Measurements from ENCODE around the gene MCRIP1.

Gene MCRIP1

DNA sequence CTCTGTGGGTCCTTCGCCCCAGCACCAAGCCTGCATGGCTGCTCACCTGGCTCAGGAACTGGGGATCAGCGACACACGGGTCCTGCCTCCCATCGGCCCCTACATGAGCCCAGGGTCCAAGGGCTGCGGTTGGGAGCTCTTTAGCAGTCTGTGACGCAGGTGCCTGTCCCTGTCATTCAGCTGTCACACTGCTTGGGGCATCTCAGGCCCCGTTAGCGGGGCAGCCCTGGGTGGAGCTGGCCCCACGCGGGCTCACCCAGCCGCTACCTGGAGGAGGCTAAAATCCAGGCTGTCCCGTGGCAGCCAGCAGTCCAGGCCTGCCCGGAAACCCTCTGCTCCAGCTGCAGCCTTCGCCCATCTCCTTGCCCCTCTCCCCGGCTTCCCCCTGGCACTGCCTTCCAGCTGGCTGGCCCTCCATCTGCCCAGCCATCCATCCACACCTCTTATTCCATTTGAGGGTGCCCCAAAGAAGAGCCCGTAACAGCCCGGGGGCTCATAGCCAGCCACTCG lies 25.8 kb downstream of the MCRIP1 start:
- H3K27me3 ChIP-seq (ENCODE audit: insufficient read depth, low read depth, severe bottlenecking): peaks cover 5% of the 10 kb centered on the region
- no peaks in the 10 kb centered on the region for H3K36me3 ChIP-seq
- peaks cover 9% of the 10 kb centered on the region for H3K9me3 ChIP-seq (ENCODE audit: severe bottlenecking)
- no peak overlapping the region for H3K27ac ChIP-seq
- TF ChIP-seq, protein P1, sequence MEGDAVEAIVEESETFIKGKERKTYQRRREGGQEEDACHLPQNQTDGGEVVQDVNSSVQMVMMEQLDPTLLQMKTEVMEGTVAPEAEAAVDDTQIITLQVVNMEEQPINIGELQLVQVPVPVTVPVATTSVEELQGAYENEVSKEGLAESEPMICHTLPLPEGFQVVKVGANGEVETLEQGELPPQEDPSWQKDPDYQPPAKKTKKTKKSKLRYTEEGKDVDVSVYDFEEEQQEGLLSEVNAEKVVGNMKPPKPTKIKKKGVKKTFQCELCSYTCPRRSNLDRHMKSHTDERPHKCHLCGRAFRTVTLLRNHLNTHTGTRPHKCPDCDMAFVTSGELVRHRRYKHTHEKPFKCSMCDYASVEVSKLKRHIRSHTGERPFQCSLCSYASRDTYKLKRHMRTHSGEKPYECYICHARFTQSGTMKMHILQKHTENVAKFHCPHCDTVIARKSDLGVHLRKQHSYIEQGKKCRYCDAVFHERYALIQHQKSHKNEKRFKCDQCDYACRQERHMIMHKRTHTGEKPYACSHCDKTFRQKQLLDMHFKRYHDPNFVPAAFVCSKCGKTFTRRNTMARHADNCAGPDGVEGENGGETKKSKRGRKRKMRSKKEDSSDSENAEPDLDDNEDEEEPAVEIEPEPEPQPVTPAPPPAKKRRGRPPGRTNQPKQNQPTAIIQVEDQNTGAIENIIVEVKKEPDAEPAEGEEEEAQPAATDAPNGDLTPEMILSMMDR (IDR thresholded peaks at IDR 0.05; ENCODE audit: low read depth, low read length): no peak
- no peak overlapping the region for H3K4me3 ChIP-seq (ENCODE audit: low read depth, low read length)
- DNase-seq: no peak

DNA sequence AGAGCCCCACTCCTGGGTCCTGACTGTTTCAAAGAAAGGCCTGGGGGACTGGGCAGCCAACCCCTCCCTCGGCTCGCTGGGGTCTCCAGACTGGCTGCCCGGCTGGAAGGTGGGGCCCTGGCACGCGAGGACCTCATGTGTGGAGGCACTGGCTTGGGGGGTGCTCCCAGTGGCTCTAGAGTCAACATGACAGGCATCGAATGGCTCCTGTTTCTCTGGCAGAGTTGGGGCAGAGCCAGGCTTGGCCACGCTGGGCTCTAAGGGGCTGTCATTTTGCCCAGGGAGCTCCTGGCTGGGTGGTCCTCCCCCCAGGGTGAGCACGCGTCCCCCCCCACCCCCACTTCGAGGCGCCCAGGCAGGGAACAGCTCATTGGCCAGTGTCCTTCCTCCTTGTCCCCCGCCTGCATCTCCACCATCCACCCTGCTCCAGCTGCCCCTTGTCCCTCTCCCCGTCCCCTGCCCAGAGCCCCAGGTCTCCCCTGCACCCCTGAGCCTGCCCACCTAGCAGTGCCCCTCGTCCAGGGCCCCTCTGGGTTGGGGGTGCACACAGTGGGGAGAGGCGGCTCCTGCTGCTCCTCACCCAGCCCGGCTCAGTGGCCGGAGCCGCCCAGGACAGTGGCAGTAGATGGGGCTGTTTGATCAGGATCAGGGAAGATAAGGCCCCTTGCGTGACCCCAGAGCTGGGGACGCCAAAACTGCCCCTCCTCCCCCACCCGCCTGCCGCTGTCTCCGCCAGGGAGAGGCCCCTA lies 26.5 kb downstream of the MCRIP1 start:
- TF ChIP-seq, protein P1 (IDR thresholded peaks at IDR 0.05; ENCODE audit: low read depth, low read length): peak; percentile 67

DNA sequence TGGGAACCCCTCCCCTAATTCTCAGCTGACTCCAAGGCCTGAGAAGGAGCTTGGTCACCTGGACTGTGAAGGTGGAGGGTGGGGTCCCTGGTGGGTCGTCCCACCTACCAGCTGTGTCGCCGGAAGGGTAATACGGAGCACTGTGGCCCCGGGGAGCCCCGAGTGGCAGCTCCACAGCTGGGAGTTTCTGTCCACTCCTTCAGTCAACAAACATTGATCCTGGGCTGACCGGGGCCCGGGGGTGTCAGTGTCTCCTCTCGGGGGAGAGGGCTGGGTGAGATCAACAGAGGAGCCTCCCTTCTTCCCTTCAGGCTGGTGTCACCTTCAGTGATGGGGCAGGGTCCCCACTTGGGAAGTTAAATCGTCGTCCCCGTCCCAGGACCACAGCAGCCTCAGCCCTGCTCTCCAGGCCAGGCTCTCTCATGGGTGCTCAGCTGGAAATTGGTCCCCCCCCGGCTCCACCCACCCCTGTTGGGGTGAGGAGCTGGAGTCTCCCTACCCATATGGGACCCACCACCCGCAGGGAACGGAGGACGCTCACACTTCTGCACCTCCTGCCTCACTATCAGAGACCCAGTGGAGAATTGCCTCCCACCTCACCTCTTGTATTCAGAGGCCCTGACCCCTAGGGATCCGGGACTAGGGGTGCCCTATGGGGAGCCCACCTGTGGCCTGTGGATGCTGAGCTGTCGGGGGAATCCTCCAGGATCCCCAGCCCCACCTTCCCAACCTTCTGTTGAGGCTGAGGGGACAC lies 27.2 kb downstream of the MCRIP1 start:
- H3K4me3 ChIP-seq (ENCODE audit: low read depth, low read length): no peak overlapping the region
- H3K36me3 ChIP-seq: no peaks in the 10 kb centered on the region
- H3K27me3 ChIP-seq (ENCODE audit: insufficient read depth, low read depth, severe bottlenecking): peaks cover 5% of the 10 kb centered on the region
- TF ChIP-seq, protein P1 (IDR thresholded peaks at IDR 0.05; ENCODE audit: low read depth, low read length): no peak
- H3K27ac ChIP-seq: no peak overlapping the region; the same call in 1 of the 2 replicates
- peaks cover 13% of the 10 kb centered on the region for H3K9me3 ChIP-seq (ENCODE audit: severe bottlenecking)
- DNase-seq: peak; percentile 20

More for the DNA sequence above, 26.5 kb downstream of the MCRIP1 start:
- Histone ChIP-seq H3K27ac (no peak overlapping the region; the same call in 1 of the 2 replicates), H3K4me3 (ENCODE audit: low read depth, low read length) (no peak overlapping the region), H3K36me3 (no peaks in the 10 kb centered on the region), H3K27me3 (ENCODE audit: insufficient read depth, low read depth, severe bottlenecking) (peaks cover 5% of the 10 kb centered on the region), H3K9me3 (ENCODE audit: severe bottlenecking) (peaks cover 9% of the 10 kb centered on the region)
- DNase-seq: peak; percentile 90

DNA sequence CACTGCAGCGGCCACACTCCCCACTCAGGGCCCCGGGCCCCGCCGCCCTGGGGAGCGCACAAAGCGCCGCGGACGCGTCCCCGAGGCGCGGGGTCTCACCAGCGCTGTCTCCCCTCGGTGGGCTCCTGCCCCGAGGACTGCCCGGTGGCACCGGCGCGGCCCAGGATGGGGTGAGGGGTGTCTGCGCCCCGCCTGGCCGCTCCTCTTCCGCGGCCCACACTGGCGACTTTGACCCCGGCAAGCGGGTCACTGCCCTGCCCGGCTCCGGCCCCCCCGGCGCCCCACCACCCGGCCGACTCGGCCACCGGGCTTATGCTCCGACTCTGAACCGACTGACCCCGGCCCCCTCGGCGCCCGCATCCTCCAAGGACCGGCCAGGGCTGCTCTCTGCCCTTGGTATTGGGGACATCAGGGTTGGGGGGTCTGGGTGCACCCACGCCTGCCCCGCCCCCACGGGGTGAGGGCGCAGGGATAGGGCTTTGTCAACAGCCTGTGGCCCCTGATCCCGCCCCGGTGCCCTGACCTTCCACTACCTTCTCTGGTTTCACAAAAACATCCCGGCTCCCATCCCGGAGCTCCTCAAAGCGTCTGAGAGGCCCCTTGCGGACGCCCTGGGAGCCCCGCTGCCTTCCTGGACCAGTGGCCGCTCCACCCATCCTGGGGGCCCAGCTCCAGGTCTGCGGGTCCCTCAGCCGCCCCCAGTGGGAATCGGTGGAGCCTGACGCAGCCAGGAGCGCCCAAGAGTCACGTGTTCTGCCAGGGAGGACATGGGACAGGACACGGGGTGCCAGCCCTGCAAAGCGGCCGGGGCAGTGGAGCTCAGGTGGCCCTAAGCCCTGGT lies 28.3 kb downstream of the MCRIP1 start:
- Histone ChIP-seq H3K27me3 (ENCODE audit: insufficient read depth, low read depth, severe bottlenecking) (peaks cover 5% of the 10 kb centered on the region), H3K4me3 (ENCODE audit: low read depth, low read length) (no peak overlapping the region), H3K36me3 (no peaks in the 10 kb centered on the region), H3K9me3 (ENCODE audit: severe bottlenecking) (peaks cover 14% of the 10 kb centered on the region), H3K27ac (no peak overlapping the region)
- TF ChIP-seq, protein P1 (IDR thresholded peaks at IDR 0.05; ENCODE audit: low read depth, low read length): no peak
- no peak for DNase-seq

DNA sequence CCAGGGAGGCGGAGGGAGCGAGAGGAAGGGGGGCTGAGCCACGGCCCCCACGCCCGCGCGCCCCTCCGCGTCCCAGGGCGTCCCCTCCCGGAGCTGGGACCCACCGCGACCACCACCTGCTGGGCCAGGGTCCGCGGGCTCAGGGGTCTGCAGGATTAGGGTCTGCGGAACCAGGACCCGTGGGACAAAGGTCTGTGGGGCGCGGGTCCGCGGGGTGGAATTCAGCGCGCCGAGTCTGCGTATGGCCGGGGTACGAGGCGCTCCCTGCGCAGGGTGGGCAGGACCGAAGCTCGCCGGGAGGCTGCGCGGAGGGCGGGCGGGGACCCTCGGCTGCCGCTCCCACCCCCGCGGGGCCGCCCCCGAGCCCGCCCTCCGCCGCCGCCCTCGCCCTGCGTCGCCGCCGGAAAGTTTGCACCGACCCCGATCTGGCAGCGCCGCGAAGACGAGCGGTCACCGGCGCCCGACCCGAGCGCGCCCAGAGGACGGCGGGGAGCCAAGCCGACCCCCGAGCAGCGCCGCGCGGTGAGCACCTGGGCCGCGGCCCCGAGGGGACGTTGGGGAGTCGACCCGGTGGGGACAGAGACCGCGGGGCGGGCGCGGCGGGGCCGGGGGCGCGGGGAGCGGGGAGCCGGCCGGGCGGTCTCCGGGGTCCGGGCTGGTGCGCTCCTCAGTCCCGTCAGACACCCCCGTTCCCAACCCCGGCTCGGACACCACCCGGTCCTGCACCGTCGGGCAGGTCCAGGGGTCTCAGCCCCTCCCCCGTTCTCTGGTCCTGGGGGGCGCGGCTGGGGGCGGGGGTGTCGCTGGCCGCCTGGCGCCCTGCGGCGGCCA lies 29.1 kb downstream of the MCRIP1 start, which contains the start of gene GCGR:
Gene GCGR, plus strand, starts transcription at position 423 of the 831 bp plus-strand sequence. CDS start 4,869 bp downstream, outside the sequence.
- peak within 1 kb of the TSS; percentile 37 for H3K4me3 ChIP-seq (ENCODE audit: low read depth, low read length)
- TF ChIP-seq, protein P1 (IDR thresholded peaks at IDR 0.05; ENCODE audit: low read depth, low read length): no peak
- H3K36me3 ChIP-seq: no peaks in the 10 kb centered on the region
- peaks cover 5% of the 10 kb centered on the region for H3K27me3 ChIP-seq (ENCODE audit: insufficient read depth, low read depth, severe bottlenecking)
- DNase-seq: peak; percentile 36
- H3K27ac ChIP-seq: no peak within 1 kb of the TSS
- peaks cover 17% of the 10 kb centered on the region for H3K9me3 ChIP-seq (ENCODE audit: severe bottlenecking)
